ENCODE measurements around the gene SHB. TPM values are rescaled to one million over a fixed set of nuclear protein-coding genes. Genes with fewer than 3 reads are reported as not detected.

Gene SHB
- total and polyA plus RNA-seq, 11 donors = 7.8 to 31.4 (median 21.4) TPM

DNA sequence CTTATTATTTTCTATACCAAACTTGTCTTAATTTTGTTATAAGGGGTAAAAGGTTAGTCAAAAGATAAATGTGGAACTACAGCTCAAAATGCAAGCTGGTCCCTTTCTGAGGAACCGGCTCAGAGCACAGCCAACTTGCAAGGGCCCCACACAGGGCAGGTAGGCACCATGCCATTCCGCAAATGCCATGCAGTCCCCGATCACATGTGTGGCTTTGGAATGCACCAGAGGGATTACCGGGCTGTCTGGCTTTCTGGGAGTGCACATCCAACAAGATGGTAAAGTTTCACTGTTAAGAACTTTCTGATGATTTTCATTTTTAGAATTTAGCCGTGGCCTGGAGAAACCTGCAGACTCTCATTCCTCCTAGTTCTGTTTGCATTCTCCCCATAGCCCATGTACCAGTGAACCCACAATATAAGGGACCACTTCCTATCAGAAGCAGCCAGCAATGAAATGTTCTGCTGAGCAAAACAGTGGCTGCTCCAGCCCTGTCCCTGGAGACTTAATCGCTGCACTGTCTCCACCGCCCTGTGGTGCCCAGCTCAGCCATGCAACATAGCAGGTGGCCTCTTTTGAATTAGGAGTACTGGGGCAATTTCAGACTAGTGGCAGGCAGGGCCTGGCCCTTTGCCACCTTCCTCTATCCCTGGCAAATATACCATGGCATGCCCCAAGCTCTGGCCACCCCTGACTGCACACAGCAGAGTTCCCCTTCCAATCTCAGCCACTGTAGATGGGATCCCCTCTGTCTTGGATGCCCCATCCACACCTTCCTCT, 11.4 kb downstream of the SHB start:
- Histone ChIP-seq H3K4me1 (peaks cover 7 to 91% (median 66%) of the 10 kb centered on the region in 12 donors), H3K27me3 (no peaks in the 10 kb centered on the region), H3K27ac (peak overlapping the region in 11 of 12 donors; percentile 65 to 96 (median 72)), H3K9me3 (no peaks in the 10 kb centered on the region), H3K4me3 (no peak overlapping the region), H3K36me3 (no peaks in the 10 kb centered on the region)
- WGBS, 4 donors = 46 to 57% (median 49%) methylated on average over 7 of the region's 7 CpGs
- DNase-seq = no peak
- ATAC-seq = peak; percentile 17 to 35 (median 26)
- TF ChIP-seq, protein P1, sequence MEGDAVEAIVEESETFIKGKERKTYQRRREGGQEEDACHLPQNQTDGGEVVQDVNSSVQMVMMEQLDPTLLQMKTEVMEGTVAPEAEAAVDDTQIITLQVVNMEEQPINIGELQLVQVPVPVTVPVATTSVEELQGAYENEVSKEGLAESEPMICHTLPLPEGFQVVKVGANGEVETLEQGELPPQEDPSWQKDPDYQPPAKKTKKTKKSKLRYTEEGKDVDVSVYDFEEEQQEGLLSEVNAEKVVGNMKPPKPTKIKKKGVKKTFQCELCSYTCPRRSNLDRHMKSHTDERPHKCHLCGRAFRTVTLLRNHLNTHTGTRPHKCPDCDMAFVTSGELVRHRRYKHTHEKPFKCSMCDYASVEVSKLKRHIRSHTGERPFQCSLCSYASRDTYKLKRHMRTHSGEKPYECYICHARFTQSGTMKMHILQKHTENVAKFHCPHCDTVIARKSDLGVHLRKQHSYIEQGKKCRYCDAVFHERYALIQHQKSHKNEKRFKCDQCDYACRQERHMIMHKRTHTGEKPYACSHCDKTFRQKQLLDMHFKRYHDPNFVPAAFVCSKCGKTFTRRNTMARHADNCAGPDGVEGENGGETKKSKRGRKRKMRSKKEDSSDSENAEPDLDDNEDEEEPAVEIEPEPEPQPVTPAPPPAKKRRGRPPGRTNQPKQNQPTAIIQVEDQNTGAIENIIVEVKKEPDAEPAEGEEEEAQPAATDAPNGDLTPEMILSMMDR (IDR thresholded peaks at IDR 0.05) = no peak
- no peak for TF ChIP-seq POLR2A (IDR thresholded peaks at IDR 0.05)
- intact Hi-C loops (cut with DNase I) = loop anchor here in 2 of 10 donors (5.0 kb wide), 1 partner anchor 50 kb away; no protein-coding TSS in a partner anchor

DNA sequence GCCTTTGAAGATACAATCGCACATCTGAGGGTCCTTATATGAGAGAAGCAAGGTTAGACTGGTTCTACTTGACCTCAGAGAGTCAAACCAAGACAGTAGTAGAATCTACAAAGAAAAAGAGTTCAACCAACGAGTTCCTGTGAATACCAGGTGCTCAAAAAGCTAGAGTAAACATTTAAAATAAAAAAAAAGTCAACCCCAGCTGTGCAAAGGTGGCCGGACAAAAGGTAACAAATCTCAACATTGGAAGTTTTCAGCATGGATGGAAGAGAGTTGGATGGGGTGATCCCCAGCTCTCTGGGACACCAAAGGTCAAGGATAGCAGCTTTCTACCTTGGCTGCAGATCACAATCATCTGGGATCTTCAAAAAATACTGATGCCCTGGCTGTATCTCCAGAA, 14.4 kb downstream of the SHB start:
- H3K36me3 ChIP-seq = no peaks in the 10 kb centered on the region
- ATAC-seq = no peak
- DNase-seq = no peak
- H3K27me3 ChIP-seq = no peaks in the 10 kb centered on the region
- peak overlapping the region in 1 of 12 donors; percentile 15 for H3K27ac ChIP-seq
- peaks cover 7 to 67% (median 42%) of the 10 kb centered on the region in 12 donors for H3K4me1 ChIP-seq
- TF ChIP-seq, protein P1 (IDR thresholded peaks at IDR 0.05) = no peak
- TF ChIP-seq POLR2A (IDR thresholded peaks at IDR 0.05) = no peak
- intact Hi-C loops (cut with DNase I) = loop anchor here in 2 of 10 donors (5.0 kb wide), 1 partner anchor 47 kb away; no protein-coding TSS in a partner anchor
- H3K9me3 ChIP-seq = no peaks in the 10 kb centered on the region
- no peak overlapping the region for H3K4me3 ChIP-seq
- 89 to 94% (median 91%) methylated on average over 3 of the region's 3 CpGs for WGBS, 4 donors

DNA sequence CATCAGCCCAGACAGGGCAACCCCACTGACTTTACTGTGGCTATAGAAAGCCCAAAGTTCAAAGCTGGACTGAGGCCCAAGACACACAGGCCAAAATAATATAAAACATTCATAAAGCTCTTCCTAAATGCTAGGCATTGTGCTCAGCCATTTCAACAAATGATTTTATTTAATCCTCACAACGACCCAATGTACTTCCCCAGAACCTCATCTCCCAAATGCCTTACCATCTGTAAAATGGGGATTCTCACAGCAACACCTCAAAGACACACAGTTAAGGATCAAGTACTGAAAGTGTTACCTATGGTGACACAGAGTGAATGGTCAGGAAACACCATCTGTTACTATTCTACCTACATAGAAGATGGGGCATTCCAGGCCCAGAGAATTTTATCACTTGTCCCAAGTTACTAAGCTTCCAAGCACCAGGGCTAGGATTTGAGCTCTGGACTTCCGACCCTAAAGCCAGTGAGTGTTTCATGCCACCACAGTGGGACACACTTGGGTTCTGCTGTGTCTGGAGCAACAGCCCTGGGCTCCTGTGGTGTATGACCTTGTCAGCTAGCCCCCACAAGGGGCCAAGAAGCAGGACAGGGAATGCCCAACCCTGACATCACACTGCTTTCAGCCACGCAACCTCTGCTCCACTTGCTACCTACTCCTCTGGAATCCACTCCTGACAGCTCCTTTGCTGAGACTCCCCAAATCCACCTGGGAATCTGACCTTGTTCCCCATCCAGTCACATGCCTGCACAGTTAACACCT, 15.1 kb downstream of the SHB start:
- Histone ChIP-seq H3K27ac (peak overlapping the region in 4 of 12 donors; percentile 13 to 37 (median 16)), H3K36me3 (no peaks in the 10 kb centered on the region), H3K4me1 (peaks cover 7 to 63% (median 39%) of the 10 kb centered on the region in 12 donors), H3K9me3 (no peaks in the 10 kb centered on the region), H3K4me3 (no peak overlapping the region), H3K27me3 (no peaks in the 10 kb centered on the region)
- ATAC-seq (no peak), DNase-seq (no peak)
- no peak for TF ChIP-seq POLR2A (IDR thresholded peaks at IDR 0.05)
- TF ChIP-seq, protein P1 (IDR thresholded peaks at IDR 0.05) = no peak
- intact Hi-C loops (cut with DNase I) = no loop called here
- 89 to 98% (median 95%) methylated on average over 3 of the region's 3 CpGs for WGBS, 4 donors
